ENCODE data around the gene LSM4.

The LSM4 gene

DNA sequence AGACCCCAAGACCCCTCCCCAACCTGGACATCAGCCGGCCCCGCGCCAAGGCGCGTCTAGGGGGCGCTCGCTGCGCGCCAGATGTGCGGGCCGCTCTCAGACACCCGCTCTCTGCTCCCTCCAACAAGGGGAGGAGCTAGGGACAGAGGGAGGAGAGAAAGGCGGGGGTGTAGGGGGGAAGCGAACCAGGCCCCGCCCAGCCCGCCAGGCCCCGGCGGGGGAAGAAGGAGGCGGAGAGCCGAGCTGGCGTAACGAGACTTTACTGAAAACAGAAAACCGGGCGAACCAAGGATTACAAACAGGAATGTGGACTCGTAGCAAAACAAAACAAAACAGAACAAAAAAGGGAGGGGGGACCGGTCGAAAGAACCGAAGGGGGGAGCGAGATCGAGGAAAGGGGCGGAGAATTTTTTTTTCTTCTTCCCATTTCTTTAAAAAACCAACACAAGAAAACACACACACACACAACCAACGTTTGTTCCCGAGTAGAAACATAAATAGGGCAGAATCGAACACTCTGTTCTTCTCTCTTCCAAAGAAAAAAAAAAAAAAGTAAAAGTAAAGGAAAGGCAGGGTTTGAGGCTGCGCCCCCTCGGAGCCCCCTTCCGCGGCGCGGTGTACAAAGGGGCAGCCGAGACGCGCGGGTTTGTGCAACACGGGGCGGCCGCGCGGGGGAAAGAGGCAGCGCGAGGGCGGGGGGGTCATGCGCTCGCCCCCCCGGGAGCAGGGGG lies 43.2 kb downstream of the LSM4 start (continued):
- TF ChIP-seq, protein P1, sequence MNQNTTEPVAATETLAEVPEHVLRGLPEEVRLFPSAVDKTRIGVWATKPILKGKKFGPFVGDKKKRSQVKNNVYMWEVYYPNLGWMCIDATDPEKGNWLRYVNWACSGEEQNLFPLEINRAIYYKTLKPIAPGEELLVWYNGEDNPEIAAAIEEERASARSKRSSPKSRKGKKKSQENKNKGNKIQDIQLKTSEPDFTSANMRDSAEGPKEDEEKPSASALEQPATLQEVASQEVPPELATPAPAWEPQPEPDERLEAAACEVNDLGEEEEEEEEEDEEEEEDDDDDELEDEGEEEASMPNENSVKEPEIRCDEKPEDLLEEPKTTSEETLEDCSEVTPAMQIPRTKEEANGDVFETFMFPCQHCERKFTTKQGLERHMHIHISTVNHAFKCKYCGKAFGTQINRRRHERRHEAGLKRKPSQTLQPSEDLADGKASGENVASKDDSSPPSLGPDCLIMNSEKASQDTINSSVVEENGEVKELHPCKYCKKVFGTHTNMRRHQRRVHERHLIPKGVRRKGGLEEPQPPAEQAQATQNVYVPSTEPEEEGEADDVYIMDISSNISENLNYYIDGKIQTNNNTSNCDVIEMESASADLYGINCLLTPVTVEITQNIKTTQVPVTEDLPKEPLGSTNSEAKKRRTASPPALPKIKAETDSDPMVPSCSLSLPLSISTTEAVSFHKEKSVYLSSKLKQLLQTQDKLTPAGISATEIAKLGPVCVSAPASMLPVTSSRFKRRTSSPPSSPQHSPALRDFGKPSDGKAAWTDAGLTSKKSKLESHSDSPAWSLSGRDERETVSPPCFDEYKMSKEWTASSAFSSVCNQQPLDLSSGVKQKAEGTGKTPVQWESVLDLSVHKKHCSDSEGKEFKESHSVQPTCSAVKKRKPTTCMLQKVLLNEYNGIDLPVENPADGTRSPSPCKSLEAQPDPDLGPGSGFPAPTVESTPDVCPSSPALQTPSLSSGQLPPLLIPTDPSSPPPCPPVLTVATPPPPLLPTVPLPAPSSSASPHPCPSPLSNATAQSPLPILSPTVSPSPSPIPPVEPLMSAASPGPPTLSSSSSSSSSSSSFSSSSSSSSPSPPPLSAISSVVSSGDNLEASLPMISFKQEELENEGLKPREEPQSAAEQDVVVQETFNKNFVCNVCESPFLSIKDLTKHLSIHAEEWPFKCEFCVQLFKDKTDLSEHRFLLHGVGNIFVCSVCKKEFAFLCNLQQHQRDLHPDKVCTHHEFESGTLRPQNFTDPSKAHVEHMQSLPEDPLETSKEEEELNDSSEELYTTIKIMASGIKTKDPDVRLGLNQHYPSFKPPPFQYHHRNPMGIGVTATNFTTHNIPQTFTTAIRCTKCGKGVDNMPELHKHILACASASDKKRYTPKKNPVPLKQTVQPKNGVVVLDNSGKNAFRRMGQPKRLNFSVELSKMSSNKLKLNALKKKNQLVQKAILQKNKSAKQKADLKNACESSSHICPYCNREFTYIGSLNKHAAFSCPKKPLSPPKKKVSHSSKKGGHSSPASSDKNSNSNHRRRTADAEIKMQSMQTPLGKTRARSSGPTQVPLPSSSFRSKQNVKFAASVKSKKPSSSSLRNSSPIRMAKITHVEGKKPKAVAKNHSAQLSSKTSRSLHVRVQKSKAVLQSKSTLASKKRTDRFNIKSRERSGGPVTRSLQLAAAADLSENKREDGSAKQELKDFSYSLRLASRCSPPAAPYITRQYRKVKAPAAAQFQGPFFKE (tag by site-specific recombination; IDR thresholded peaks at IDR 0.05; ENCODE audit: borderline replicate concordance): no peak
- TF ChIP-seq ZIC2 (tag by site-specific recombination; IDR thresholded peaks at IDR 0.05) (peak; percentile 38; the same call in 1 of the 2 replicates), ZNF843 (tag by site-specific recombination; IDR thresholded peaks at IDR 0.05) (no peak; the same call in 1 of the 2 replicates), ZNF548 (tag by site-specific recombination; IDR thresholded peaks at IDR 0.05) (no peak), ZNF473 (tag by site-specific recombination; IDR thresholded peaks at IDR 0.05) (no peak), ZBTB21 (tag by site-specific recombination; IDR thresholded peaks at IDR 0.05) (no peak; the same call in 1 of the 2 replicates), SETDB1 (IDR thresholded peaks at IDR 0.05; ENCODE audit: insufficient read length, low read length) (no peak), ZNF596 (tag by site-specific recombination; IDR thresholded peaks at IDR 0.05) (no peak), ZNF558 (tag by site-specific recombination; IDR thresholded peaks at IDR 0.05) (no peak; the same call in 1 of the 2 replicates), ZNF274 (IDR thresholded peaks at IDR 0.05; ENCODE audit: low read length) (no peak), ZNF274 (tag by site-specific recombination; IDR thresholded peaks at IDR 0.05; ENCODE audit: borderline replicate concordance) (no peak), ZFHX2 (tag by site-specific recombination; conservative IDR thresholded peaks at IDR 0.05) (peak; percentile 86), ZNF76 (tag by site-specific recombination; IDR thresholded peaks at IDR 0.05; ENCODE audit: borderline replicate concordance, low read depth) (0 out of 2 replicates have a peak, but pooled peaks have one; percentile 1), ZNF621 (tag by site-specific recombination; IDR thresholded peaks at IDR 0.05) (no peak)
- TF ChIP-seq, protein P2, sequence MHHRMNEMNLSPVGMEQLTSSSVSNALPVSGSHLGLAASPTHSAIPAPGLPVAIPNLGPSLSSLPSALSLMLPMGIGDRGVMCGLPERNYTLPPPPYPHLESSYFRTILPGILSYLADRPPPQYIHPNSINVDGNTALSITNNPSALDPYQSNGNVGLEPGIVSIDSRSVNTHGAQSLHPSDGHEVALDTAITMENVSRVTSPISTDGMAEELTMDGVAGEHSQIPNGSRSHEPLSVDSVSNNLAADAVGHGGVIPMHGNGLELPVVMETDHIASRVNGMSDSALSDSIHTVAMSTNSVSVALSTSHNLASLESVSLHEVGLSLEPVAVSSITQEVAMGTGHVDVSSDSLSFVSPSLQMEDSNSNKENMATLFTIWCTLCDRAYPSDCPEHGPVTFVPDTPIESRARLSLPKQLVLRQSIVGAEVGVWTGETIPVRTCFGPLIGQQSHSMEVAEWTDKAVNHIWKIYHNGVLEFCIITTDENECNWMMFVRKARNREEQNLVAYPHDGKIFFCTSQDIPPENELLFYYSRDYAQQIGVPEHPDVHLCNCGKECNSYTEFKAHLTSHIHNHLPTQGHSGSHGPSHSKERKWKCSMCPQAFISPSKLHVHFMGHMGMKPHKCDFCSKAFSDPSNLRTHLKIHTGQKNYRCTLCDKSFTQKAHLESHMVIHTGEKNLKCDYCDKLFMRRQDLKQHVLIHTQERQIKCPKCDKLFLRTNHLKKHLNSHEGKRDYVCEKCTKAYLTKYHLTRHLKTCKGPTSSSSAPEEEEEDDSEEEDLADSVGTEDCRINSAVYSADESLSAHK (tag by site-specific recombination; IDR thresholded peaks at IDR 0.05): peak; percentile 15; the same call in 1 of the 2 replicates
- TF ChIP-seq, protein P3, sequence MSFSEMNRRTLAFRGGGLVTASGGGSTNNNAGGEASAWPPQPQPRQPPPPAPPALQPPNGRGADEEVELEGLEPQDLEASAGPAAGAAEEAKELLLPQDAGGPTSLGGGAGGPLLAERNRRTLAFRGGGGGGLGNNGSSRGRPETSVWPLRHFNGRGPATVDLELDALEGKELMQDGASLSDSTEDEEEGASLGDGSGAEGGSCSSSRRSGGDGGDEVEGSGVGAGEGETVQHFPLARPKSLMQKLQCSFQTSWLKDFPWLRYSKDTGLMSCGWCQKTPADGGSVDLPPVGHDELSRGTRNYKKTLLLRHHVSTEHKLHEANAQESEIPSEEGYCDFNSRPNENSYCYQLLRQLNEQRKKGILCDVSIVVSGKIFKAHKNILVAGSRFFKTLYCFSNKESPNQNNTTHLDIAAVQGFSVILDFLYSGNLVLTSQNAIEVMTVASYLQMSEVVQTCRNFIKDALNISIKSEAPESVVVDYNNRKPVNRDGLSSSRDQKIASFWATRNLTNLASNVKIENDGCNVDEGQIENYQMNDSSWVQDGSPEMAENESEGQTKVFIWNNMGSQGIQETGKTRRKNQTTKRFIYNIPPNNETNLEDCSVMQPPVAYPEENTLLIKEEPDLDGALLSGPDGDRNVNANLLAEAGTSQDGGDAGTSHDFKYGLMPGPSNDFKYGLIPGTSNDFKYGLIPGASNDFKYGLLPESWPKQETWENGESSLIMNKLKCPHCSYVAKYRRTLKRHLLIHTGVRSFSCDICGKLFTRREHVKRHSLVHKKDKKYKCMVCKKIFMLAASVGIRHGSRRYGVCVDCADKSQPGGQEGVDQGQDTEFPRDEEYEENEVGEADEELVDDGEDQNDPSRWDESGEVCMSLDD (tag by site-specific recombination; IDR thresholded peaks at IDR 0.05): no peak
- TF ChIP-seq, protein P4, sequence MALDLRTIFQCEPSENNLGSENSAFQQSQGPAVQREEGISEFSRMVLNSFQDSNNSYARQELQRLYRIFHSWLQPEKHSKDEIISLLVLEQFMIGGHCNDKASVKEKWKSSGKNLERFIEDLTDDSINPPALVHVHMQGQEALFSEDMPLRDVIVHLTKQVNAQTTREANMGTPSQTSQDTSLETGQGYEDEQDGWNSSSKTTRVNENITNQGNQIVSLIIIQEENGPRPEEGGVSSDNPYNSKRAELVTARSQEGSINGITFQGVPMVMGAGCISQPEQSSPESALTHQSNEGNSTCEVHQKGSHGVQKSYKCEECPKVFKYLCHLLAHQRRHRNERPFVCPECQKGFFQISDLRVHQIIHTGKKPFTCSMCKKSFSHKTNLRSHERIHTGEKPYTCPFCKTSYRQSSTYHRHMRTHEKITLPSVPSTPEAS (tag by site-specific recombination; IDR thresholded peaks at IDR 0.05): peak; percentile 31; the same call in 1 of the 2 replicates
- TF ChIP-seq, protein P5, sequence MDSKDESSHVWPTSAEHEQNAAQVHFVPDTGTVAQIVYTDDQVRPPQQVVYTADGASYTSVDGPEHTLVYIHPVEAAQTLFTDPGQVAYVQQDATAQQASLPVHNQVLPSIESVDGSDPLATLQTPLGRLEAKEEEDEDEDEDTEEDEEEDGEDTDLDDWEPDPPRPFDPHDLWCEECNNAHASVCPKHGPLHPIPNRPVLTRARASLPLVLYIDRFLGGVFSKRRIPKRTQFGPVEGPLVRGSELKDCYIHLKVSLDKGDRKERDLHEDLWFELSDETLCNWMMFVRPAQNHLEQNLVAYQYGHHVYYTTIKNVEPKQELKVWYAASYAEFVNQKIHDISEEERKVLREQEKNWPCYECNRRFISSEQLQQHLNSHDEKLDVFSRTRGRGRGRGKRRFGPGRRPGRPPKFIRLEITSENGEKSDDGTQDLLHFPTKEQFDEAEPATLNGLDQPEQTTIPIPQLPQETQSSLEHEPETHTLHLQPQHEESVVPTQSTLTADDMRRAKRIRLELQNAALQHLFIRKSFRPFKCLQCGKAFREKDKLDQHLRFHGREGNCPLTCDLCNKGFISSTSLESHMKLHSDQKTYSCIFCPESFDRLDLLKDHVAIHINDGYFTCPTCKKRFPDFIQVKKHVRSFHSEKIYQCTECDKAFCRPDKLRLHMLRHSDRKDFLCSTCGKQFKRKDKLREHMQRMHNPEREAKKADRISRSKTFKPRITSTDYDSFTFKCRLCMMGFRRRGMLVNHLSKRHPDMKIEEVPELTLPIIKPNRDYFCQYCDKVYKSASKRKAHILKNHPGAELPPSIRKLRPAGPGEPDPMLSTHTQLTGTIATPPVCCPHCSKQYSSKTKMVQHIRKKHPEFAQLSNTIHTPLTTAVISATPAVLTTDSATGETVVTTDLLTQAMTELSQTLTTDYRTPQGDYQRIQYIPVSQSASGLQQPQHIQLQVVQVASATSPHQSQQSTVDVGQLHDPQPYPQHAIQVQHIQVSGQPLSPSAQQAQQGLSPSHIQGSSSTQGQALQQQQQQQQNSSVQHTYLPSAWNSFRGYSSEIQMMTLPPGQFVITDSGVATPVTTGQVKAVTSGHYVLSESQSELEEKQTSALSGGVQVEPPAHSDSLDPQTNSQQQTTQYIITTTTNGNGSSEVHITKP (tag by site-specific recombination; IDR thresholded peaks at IDR 0.05): peak; percentile 94
- TF ChIP-seq, protein P6, sequence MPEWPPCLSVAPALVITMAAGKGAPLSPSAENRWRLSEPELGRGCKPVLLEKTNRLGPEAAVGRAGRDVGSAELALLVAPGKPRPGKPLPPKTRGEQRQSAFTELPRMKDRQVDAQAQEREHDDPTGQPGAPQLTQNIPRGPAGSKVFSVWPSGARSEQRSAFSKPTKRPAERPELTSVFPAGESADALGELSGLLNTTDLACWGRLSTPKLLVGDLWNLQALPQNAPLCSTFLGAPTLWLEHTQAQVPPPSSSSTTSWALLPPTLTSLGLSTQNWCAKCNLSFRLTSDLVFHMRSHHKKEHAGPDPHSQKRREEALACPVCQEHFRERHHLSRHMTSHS (tag by site-specific recombination; IDR thresholded peaks at IDR 0.05): no peak
- TF ChIP-seq, protein P7, sequence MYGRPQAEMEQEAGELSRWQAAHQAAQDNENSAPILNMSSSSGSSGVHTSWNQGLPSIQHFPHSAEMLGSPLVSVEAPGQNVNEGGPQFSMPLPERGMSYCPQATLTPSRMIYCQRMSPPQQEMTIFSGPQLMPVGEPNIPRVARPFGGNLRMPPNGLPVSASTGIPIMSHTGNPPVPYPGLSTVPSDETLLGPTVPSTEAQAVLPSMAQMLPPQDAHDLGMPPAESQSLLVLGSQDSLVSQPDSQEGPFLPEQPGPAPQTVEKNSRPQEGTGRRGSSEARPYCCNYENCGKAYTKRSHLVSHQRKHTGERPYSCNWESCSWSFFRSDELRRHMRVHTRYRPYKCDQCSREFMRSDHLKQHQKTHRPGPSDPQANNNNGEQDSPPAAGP (tag by site-specific recombination; IDR thresholded peaks at IDR 0.05): no peak; the same call in none of the 2 replicates
